Gastrocnemius medialis (tissue), 4 donors: ENCODE data around the gene RING1. TPM values are rescaled to one million over a fixed set of nuclear protein-coding genes. Genes with fewer than 3 reads are reported as not detected.
A peak's percentile ranks its signal among the peaks of the same experiment; 100 is the strongest.

Experiments used
- ATAC-seq, 2 donors: fragments of 150-250 bp; one replicate each; pipeline ENCODE4 v1.9.1; 2016
- DNase-seq, 2 donors: peaks; one replicate each; pipeline ENCODE4 v3.0.0-alpha.2; 2019
- H3K27ac ChIP-seq, 4 donors: fragments of 200-600 bp; sonication (generic); 1 replicate in 1 of 4; 2 replicates in 3 of 4; pipeline ENCODE4 v1.5.1; 2016 to 2018; ENCODE audit warnings: mild to moderate bottlenecking in 2 of 4, moderate library complexity in 1 of 4
- H3K27me3 ChIP-seq, 3 donors: fragments of 200-600 bp; sonication (generic) in 2 of 3; 1 replicate in 1 of 3; 2 replicates in 2 of 3; pipeline versions ENCODE4 v1.5.1 to v1.6.0; 2016 to 2019; ENCODE audit warnings: mild to moderate bottlenecking in 1 of 3, moderate library complexity in 1 of 3
- H3K36me3 ChIP-seq, 2 donors: fragments of 200-600 bp; sonication (generic) in 1 of 2; one replicate each; pipeline ENCODE4 v1.5.1; 2017 to 2018
- H3K4me1 ChIP-seq, 2 donors: fragments of 200-600 bp; sonication (generic) in 1 of 2; one replicate each; pipeline ENCODE4 v1.5.1; 2016 to 2017; ENCODE audit warnings: mild to moderate bottlenecking in 2 of 2
- H3K4me3 ChIP-seq, 4 donors: fragments of 200-600 bp; sonication (generic) in 3 of 4; 1 replicate in 1 of 4; 2 replicates in 3 of 4; pipeline ENCODE4 v1.5.1; 2016 to 2019; ENCODE audit warnings: mild to moderate bottlenecking in 2 of 4
- H3K9me3 ChIP-seq, 3 donors: fragments of 200-600 bp; sonication (generic) in 2 of 3; 1 replicate in 1 of 3; 2 replicates in 2 of 3; pipeline ENCODE4 v1.5.1; 2016 to 2019
- CTCF ChIP-seq, 5 experiments: fragments of 450-650 bp in 3 of 5; fragments of 200-600 bp in 2 of 5; sonication (generic) in 2 of 5; IDR thresholded peaks in 4 of 5; conservative IDR thresholded peaks in 1 of 5; 1 replicate in 4 of 5; 2 replicates in 1 of 5; pipeline ENCODE4 v1.5.1; 2016 to 2019; ENCODE audit warnings: antibody characterized with exemption in 5 of 5, mild to moderate bottlenecking in 3 of 5, moderate library complexity in 3 of 5
- POLR2A ChIP-seq, 2 donors: fragments of 450-650 bp; IDR thresholded peaks; one replicate each; pipeline ENCODE4 v1.6.1; 2017; ENCODE audit warnings: antibody characterized with exemption in 2 of 2, mild to moderate bottlenecking in 2 of 2, moderate library complexity in 2 of 2
- in situ Hi-C, 4 donors: fragments of 200-750 bp; cut with MboI; loops; one replicate each; pipeline versions ENCODE4 v1.15.0 to v1.8.0; 2017; ENCODE audit warnings: low sequenced_read_pairs in 4 of 4
- intact Hi-C: fragments of 100-400 bp; cut with DNase I; formaldehyde crosslinking; loops from one replicate; pipeline ENCODE4 v1.15.1; 2023; ENCODE audit warnings: low total_unique reads
- total RNA-seq, 4 donors: library from RNA; depleted of rRNA; stranded (reverse); fragments of >200 nt; gene quantifications; one replicate each; pipeline versions ENCODE4 v1.1.0 to v1.2.3, GENCODE V29; 2016

RING1 gene
- total RNA-seq, 4 donors from 2014 or later = 7.4 to 16.3 (median 12.1) TPM

- Histone ChIP-seq H3K9me3 (no peaks in the 10 kb centered on the region), H3K4me1 (peaks cover 10 to 17% of the 10 kb centered on the region in 2 donors), H3K36me3 (peaks cover 0 to 15% of the 10 kb centered on the region in 2 donors), H3K4me3 (no peak overlapping the region), H3K27me3 (no peaks in the 10 kb centered on the region), H3K27ac (peak overlapping the region in 1 of 4 donors; percentile 96)
- intact Hi-C loops (no loop called here), in situ Hi-C loops (no loop called here)
- ATAC-seq = no peak
- no peak for DNase-seq
- TF ChIP-seq CTCF (IDR thresholded peaks at IDR 0.05 in 4 of 5, conservative IDR thresholded peaks at IDR 0.05 in 1 of 5) (no peak), POLR2A (IDR thresholded peaks at IDR 0.05) (no peak)
Observed at GRCh38 chr6:33250731-33251130, 42.4 kb downstream of the RING1 start.

- in situ Hi-C loops (no loop called here), intact Hi-C loops (no loop called here)
- H3K4me1 ChIP-seq = peaks cover 10 to 17% of the 10 kb centered on the region in 2 donors
- TF ChIP-seq POLR2A (IDR thresholded peaks at IDR 0.05) (no peak), CTCF (IDR thresholded peaks at IDR 0.05 in 4 of 5, conservative IDR thresholded peaks at IDR 0.05 in 1 of 5) (no peak)
- DNase-seq = no peak
- no peaks in the 10 kb centered on the region for H3K9me3 ChIP-seq
- H3K36me3 ChIP-seq = peaks cover 0 to 15% of the 10 kb centered on the region in 2 donors
- no peak for ATAC-seq
- no peaks in the 10 kb centered on the region for H3K27me3 ChIP-seq
- H3K4me3 ChIP-seq = no peak overlapping the region
- H3K27ac ChIP-seq = no peak overlapping the region
Observed at GRCh38 chr6:33251395-33252012, 43.2 kb downstream of the RING1 start.

GRCh38 chr6:33252759-33253158, 44.5 kb downstream of the RING1 start:
- peaks cover 0 to 23% of the 10 kb centered on the region in 2 donors for H3K36me3 ChIP-seq
- in situ Hi-C loops (no loop called here), intact Hi-C loops (no loop called here)
- no peaks in the 10 kb centered on the region for H3K9me3 ChIP-seq
- ATAC-seq (no peak), DNase-seq (no peak)
- no peak overlapping the region for H3K27ac ChIP-seq
- no peak overlapping the region for H3K4me3 ChIP-seq
- TF ChIP-seq POLR2A (IDR thresholded peaks at IDR 0.05) (no peak), CTCF (IDR thresholded peaks at IDR 0.05 in 4 of 5, conservative IDR thresholded peaks at IDR 0.05 in 1 of 5) (no peak)
- H3K27me3 ChIP-seq = no peaks in the 10 kb centered on the region
- peaks cover 10 to 17% of the 10 kb centered on the region in 2 donors for H3K4me1 ChIP-seq

- ATAC-seq = no peak
- no peaks in the 10 kb centered on the region for H3K9me3 ChIP-seq
- peaks cover 6 to 9% of the 10 kb centered on the region in 2 donors for H3K4me1 ChIP-seq
- intact Hi-C loops (no loop called here), in situ Hi-C loops (no loop called here)
- peaks cover 0 to 35% of the 10 kb centered on the region in 2 donors for H3K36me3 ChIP-seq
- no peak for TF ChIP-seq CTCF (IDR thresholded peaks at IDR 0.05 in 4 of 5, conservative IDR thresholded peaks at IDR 0.05 in 1 of 5)
- no peak for TF ChIP-seq POLR2A (IDR thresholded peaks at IDR 0.05)
- no peak overlapping the region for H3K4me3 ChIP-seq
- no peak for DNase-seq
- H3K27ac ChIP-seq = no peak overlapping the region
- no peaks in the 10 kb centered on the region for H3K27me3 ChIP-seq
Observed at GRCh38 chr6:33254591-33254990, 46.3 kb downstream of the RING1 start.

- intact Hi-C loops = no loop called here
- no peak for TF ChIP-seq CTCF (IDR thresholded peaks at IDR 0.05 in 4 of 5, conservative IDR thresholded peaks at IDR 0.05 in 1 of 5)
- TF ChIP-seq POLR2A (IDR thresholded peaks at IDR 0.05) = no peak
- no peak overlapping the region for H3K4me3 ChIP-seq
- no peaks in the 10 kb centered on the region for H3K9me3 ChIP-seq
- DNase-seq = no peak
- in situ Hi-C loops = no loop called here
- peaks cover 0 to 52% of the 10 kb centered on the region in 2 donors for H3K36me3 ChIP-seq
- no peak for ATAC-seq
- H3K4me1 ChIP-seq = no peaks in the 10 kb centered on the region
- H3K27ac ChIP-seq = no peak overlapping the region
- no peaks in the 10 kb centered on the region for H3K27me3 ChIP-seq
Observed at GRCh38 chr6:33259032-33259431, 50.7 kb downstream of the RING1 start.
